ENCODE results near the gene PPP1R1A. TPM values are rescaled to one million over a fixed set of nuclear protein-coding genes. Genes with fewer than 3 reads are reported as not detected.

The PPP1R1A gene
- total RNA-seq, 1 experiment from 2014 or later: not detected

DNA sequence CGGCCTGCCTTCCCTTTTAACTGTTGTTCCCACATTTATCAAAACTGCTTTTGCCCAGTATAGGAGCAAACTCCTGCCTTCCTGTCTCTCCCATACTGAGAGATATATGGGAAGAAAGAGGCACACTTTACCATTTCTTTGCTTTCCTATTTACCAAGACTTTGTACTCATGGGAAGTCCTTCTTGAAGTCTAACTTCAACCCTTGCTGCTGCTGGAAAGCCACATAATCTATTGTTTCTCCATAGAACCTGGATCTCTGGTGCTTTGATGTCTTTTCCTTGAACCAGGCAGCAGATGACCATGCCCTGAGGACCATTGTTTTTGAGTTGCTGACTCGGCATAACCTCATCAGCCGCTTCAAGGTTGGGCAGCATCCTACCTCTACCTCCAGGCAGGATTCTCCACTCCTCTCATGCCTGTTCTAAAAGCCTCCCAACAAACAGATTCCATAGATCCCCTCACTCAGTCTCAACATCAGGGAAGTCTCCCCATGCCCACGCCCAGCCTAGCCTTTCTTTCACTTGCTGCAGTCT, 18.4 kb downstream of the PPP1R1A start:
- Histone ChIP-seq H3K27me3 (ENCODE audit: low read length) (peaks cover 56% of the 10 kb centered on the region), H4K20me1 (ENCODE audit: low read length) (no peaks in the 10 kb centered on the region), H2AFZ (ENCODE audit: low read length) (no peak overlapping the region), H3K79me2 (ENCODE audit: low read length) (no peaks in the 10 kb centered on the region), H3K9me3 (ENCODE audit: low read length) (no peaks in the 10 kb centered on the region), H3K27ac (ENCODE audit: low read length) (no peak overlapping the region), H3K4me1 (ENCODE audit: insufficient read depth, low read length) (no peaks in the 10 kb centered on the region), H3K4me2 (ENCODE audit: low read length) (no peak overlapping the region), H3K9ac (ENCODE audit: low read length) (no peak overlapping the region), H3K4me3 (ENCODE audit: low read length) (no peak overlapping the region), H3F3A (ENCODE audit: low read length, unreplicated experiment) (no peaks in the 10 kb centered on the region), H3K9me2 (replicated peaks; ENCODE audit: low read length) (no peaks in the 10 kb centered on the region), H3K36me3 (ENCODE audit: low read depth, low read length) (no peaks in the 10 kb centered on the region)
- ATAC-seq: no peak
- DNase-seq: no peak
- TF ChIP-seq EZH2 (IDR thresholded peaks at IDR 0.05; ENCODE audit: low read length, unreplicated experiment) (no peak), EZH2phosphoT487 (IDR thresholded peaks at IDR 0.05; ENCODE audit: borderline replicate concordance, low read length) (no peak)
- TF ChIP-seq, protein P1, sequence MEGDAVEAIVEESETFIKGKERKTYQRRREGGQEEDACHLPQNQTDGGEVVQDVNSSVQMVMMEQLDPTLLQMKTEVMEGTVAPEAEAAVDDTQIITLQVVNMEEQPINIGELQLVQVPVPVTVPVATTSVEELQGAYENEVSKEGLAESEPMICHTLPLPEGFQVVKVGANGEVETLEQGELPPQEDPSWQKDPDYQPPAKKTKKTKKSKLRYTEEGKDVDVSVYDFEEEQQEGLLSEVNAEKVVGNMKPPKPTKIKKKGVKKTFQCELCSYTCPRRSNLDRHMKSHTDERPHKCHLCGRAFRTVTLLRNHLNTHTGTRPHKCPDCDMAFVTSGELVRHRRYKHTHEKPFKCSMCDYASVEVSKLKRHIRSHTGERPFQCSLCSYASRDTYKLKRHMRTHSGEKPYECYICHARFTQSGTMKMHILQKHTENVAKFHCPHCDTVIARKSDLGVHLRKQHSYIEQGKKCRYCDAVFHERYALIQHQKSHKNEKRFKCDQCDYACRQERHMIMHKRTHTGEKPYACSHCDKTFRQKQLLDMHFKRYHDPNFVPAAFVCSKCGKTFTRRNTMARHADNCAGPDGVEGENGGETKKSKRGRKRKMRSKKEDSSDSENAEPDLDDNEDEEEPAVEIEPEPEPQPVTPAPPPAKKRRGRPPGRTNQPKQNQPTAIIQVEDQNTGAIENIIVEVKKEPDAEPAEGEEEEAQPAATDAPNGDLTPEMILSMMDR (conservative IDR thresholded peaks at IDR 0.05; ENCODE audit: low read depth, low read length): no peak
- no TSS peak for BruUV-seq (replicated peaks)
- CTCF ChIA-PET: no interaction called here
- POLR2A ChIA-PET (ENCODE audit: unreplicated experiment): no interaction called here
- intact Hi-C loops (cut with micrococcal nuclease): no loop called here

DNA sequence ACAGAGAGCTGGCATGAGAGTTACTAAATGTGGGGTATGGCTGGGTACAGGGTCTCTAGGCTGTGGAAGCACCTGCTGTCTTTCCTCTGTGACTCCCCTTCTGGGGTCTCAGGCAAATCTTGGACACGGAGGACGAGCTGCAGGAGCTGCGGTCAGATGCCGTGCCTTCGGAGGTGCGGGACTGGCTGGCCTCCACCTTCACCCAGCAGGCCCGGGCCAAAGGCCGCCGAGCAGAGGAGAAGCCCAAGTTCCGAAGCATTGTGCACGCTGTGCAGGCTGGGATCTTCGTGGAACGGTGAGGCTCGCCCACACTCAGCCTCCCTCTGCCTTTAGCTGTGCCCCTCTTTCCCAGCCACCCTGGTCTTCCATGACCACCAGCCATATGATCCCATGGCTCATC, 19.4 kb downstream of the PPP1R1A start:
- Histone ChIP-seq H3K4me2 (ENCODE audit: low read length) (no peak overlapping the region), H3K9me2 (replicated peaks; ENCODE audit: low read length) (no peaks in the 10 kb centered on the region), H4K20me1 (ENCODE audit: low read length) (no peaks in the 10 kb centered on the region), H3K79me2 (ENCODE audit: low read length) (no peaks in the 10 kb centered on the region), H3K9me3 (ENCODE audit: low read length) (no peaks in the 10 kb centered on the region), H3K27ac (ENCODE audit: low read length) (no peak overlapping the region), H3F3A (ENCODE audit: low read length, unreplicated experiment) (no peaks in the 10 kb centered on the region), H3K9ac (ENCODE audit: low read length) (no peak overlapping the region), H2AFZ (ENCODE audit: low read length) (no peak overlapping the region), H3K27me3 (ENCODE audit: low read length) (peaks cover 62% of the 10 kb centered on the region), H3K36me3 (ENCODE audit: low read depth, low read length) (no peaks in the 10 kb centered on the region), H3K4me1 (ENCODE audit: insufficient read depth, low read length) (no peaks in the 10 kb centered on the region), H3K4me3 (ENCODE audit: low read length) (no peak overlapping the region)
- intact Hi-C loops (cut with micrococcal nuclease): no loop called here
- ChIA-PET CTCF (no interaction called here), POLR2A (ENCODE audit: unreplicated experiment) (no interaction called here)
- DNase-seq (no peak), ATAC-seq (no peak)
- BruUV-seq (replicated peaks): no TSS peak
- no peak for TF ChIP-seq EZH2 (IDR thresholded peaks at IDR 0.05; ENCODE audit: low read length, unreplicated experiment)
- TF ChIP-seq, protein P1 (conservative IDR thresholded peaks at IDR 0.05; ENCODE audit: low read depth, low read length): no peak
- no peak for TF ChIP-seq EZH2phosphoT487 (IDR thresholded peaks at IDR 0.05; ENCODE audit: borderline replicate concordance, low read length)

DNA sequence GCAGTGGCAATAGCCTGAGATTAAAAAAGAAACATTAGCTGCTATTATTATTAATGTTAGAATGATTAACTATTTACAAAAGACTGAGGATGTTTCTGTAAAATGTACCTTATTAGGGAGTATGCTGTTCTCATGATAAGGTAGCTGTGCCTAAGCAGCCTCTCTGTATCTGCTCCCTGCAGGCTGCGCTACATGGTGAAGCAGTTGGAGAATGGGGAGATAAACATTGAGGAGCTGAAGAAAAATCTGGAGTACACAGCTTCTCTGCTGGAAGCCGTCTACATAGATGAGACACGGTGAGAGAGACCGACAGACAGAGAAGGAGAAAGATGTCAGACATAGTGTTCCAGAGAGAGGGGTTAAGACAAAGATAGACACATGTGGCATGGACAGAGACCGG, 21.7 kb downstream of the PPP1R1A start:
- ATAC-seq (no peak), DNase-seq (no peak)
- no peak overlapping the region for H3K4me3 ChIP-seq (ENCODE audit: low read length)
- no TSS peak for BruUV-seq (replicated peaks)
- no peak overlapping the region for H3K27ac ChIP-seq (ENCODE audit: low read length)
- H3K9ac ChIP-seq (ENCODE audit: low read length): no peak overlapping the region
- intact Hi-C loops (cut with micrococcal nuclease): no loop called here
- peaks cover 69% of the 10 kb centered on the region for H3K27me3 ChIP-seq (ENCODE audit: low read length)
- no peaks in the 10 kb centered on the region for H4K20me1 ChIP-seq (ENCODE audit: low read length)
- H3K4me2 ChIP-seq (ENCODE audit: low read length): no peak overlapping the region
- TF ChIP-seq, protein P1 (conservative IDR thresholded peaks at IDR 0.05; ENCODE audit: low read depth, low read length): no peak
- no peak for TF ChIP-seq EZH2 (IDR thresholded peaks at IDR 0.05; ENCODE audit: low read length, unreplicated experiment)
- TF ChIP-seq EZH2phosphoT487 (IDR thresholded peaks at IDR 0.05; ENCODE audit: borderline replicate concordance, low read length): no peak
- no peaks in the 10 kb centered on the region for H3K36me3 ChIP-seq (ENCODE audit: low read depth, low read length)
- no peaks in the 10 kb centered on the region for H3K9me2 ChIP-seq (replicated peaks; ENCODE audit: low read length)
- H3K4me1 ChIP-seq (ENCODE audit: insufficient read depth, low read length): no peaks in the 10 kb centered on the region
- H2AFZ ChIP-seq (ENCODE audit: low read length): no peak overlapping the region
- H3K79me2 ChIP-seq (ENCODE audit: low read length): no peaks in the 10 kb centered on the region
- no peaks in the 10 kb centered on the region for H3F3A ChIP-seq (ENCODE audit: low read length, unreplicated experiment)
- H3K9me3 ChIP-seq (ENCODE audit: low read length): no peaks in the 10 kb centered on the region
- CTCF ChIA-PET: interaction anchor here (1.0 kb wide), 1 partner anchor 26 kb away, joined by 3 read pairs; no protein-coding TSS in a partner anchor
- POLR2A ChIA-PET (ENCODE audit: unreplicated experiment): no interaction called here
